ENCODE results near the gene TMC6.

GRCh38 chr17:78133179-78133951, 4.8 kb upstream of the TMC6 start:
- no peak for TF ChIP-seq SMC3 (IDR thresholded peaks at IDR 0.05; ENCODE audit: low read length)
- no peak for TF ChIP-seq TCF7L2 (IDR thresholded peaks at IDR 0.05; ENCODE audit: low read depth, low read length)
- TF ChIP-seq SMAD1 (CRISPR knock-in tag; IDR thresholded peaks at IDR 0.05; ENCODE audit: borderline replicate concordance, low read depth): no peak
- TF ChIP-seq BHLHE40 (IDR thresholded peaks at IDR 0.05; ENCODE audit: low read length): no peak
- no peak for TF ChIP-seq ATF6 (CRISPR knock-in tag; conservative IDR thresholded peaks at IDR 0.05)
- no peak for TF ChIP-seq SP2 (CRISPR knock-in tag; IDR thresholded peaks at IDR 0.05)
- TF ChIP-seq REST (IDR thresholded peaks at IDR 0.05; ENCODE audit: borderline replicate concordance in 1 of 2, low read depth in 1 of 2, low read length in 2 of 2): no peak
- TF ChIP-seq ZNF713 (CRISPR knock-in tag; IDR thresholded peaks at IDR 0.05): no peak
- no peak for TF ChIP-seq KLF13 (CRISPR knock-in tag; IDR thresholded peaks at IDR 0.05)
- no peak for TF ChIP-seq CTCF (CRISPR knock-in tag; IDR thresholded peaks at IDR 0.05)
- no peak for TF ChIP-seq ZNF460 (CRISPR knock-in tag; IDR thresholded peaks at IDR 0.05; ENCODE audit: borderline replicate concordance)
- no peak for TF ChIP-seq CBX2 (IDR thresholded peaks at IDR 0.05; ENCODE audit: low read depth, low read length)
- no peak for TF ChIP-seq CBX2 (CRISPR knock-in tag; IDR thresholded peaks at IDR 0.05; ENCODE audit: low read depth)
- TF ChIP-seq SMAD9 (CRISPR knock-in tag; IDR thresholded peaks at IDR 0.05): no peak

All from HepG2 (cell line).